HFFc6 (cell line): ENCODE data around the gene CALHM5. TPM values are rescaled to one million over a fixed set of nuclear protein-coding genes. Genes with fewer than 3 reads are reported as not detected.
A peak's percentile ranks its signal among the peaks of the same experiment; 100 is the strongest.

Experiments used
- DNase-seq: peaks from one replicate; pipeline ENCODE4 v3.0.0-alpha.2; 2018
- H3K27ac Mint-ChIP-seq: 2 replicates; pipeline ENCODE4 v1.8.0; 2020; ENCODE audit warnings: mild to moderate bottlenecking, mixed read lengths
- H3K27me3 Mint-ChIP-seq: 2 replicates; pipeline ENCODE4 v1.8.0; 2021; ENCODE audit warnings: mild to moderate bottlenecking, moderate library complexity, mixed read lengths; ENCODE audit not compliant: insufficient read depth
- H3K36me3 Mint-ChIP-seq: 2 replicates; pipeline ENCODE4 v1.8.0; 2021; ENCODE audit warnings: low read depth, mixed read lengths
- H3K4me1 Mint-ChIP-seq: 2 replicates; pipeline ENCODE4 v1.8.0; 2020; ENCODE audit warnings: low read depth, mixed read lengths
- H3K4me3 Mint-ChIP-seq: 2 replicates; pipeline ENCODE4 v1.8.0; 2020; ENCODE audit warnings: mild to moderate bottlenecking, moderate library complexity, mixed read lengths
- H3K9me3 Mint-ChIP-seq: 2 replicates; pipeline ENCODE4 v1.8.0; 2020; ENCODE audit warnings: mild to moderate bottlenecking, mixed read lengths
- CTCF ChIP-seq: fragments of 200-600 bp; sonication (generic); IDR thresholded peaks from 2 replicates; pipeline ENCODE4 v1.5.0; 2021; ENCODE audit warnings: antibody characterized with exemption, mild to moderate bottlenecking
- total RNA-seq, 6 experiments: library from RNA; stranded (reverse); fragmentation: NEBNext Ultra II Directional; extraction: Animal tissue kit (Norgen Biotek cat#: 25700); gene quantifications; 2 replicates in 1 of 6; 3 replicates in 5 of 6; pipeline ENCODE4 v1.2.3, GENCODE V29; 2021

Gene CALHM5
- total RNA-seq, 6 experiments from 2014 or later = 1.9 to 5.6 (median 4.5) TPM

DNA sequence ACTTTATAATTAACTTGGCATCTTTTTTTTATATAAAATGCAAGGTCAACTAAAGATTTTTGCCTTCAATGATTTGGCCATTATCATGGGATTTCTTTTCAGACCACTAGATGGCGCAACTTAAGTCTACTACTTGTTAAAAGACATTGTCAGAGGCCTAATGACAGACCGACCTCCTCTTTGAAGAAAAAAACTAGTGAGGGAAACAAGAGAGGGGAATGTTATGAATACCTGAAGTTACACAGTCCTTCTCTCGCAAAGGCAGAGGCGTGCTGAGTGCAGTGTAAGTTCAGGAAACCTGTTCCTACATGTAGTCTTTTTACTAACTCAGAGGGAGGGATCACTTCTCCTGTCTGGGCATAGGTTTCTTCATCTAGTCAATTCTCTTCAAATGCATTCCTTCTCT lies 24.8 kb downstream of the CALHM5 start:
- Mint-ChIP-seq H3K36me3 (no peaks in the 10 kb centered on the region), H3K4me1 (peaks cover 50% of the 10 kb centered on the region), H3K27ac (peak overlapping the region; percentile 54), H3K9me3 (no peaks in the 10 kb centered on the region), H3K27me3 (0 out of 2 replicates have a peak, but pooled peaks cover 3% of the 10 kb centered on the region), H3K4me3 (no peak overlapping the region)
- TF ChIP-seq CTCF = peak; percentile 90
- DNase-seq = peak; percentile 62

- TF ChIP-seq CTCF = no peak
- 0 out of 2 replicates have a peak, but pooled peaks cover 3% of the 10 kb centered on the region for H3K27me3 Mint-ChIP-seq
- H3K4me1 Mint-ChIP-seq = peaks cover 55% of the 10 kb centered on the region
- no peaks in the 10 kb centered on the region for H3K36me3 Mint-ChIP-seq
- no peak overlapping the region for H3K4me3 Mint-ChIP-seq
- no peak overlapping the region for H3K27ac Mint-ChIP-seq
- DNase-seq = no peak
- H3K9me3 Mint-ChIP-seq = no peaks in the 10 kb centered on the region
These were observed 31.0 kb downstream of the CALHM5 start for GRCh38 chr6:116542426-116542825.

GRCh38 chr6:116543149-116543548 lies 31.7 kb downstream of the CALHM5 start:
- peaks cover 49% of the 10 kb centered on the region for H3K4me1 Mint-ChIP-seq
- H3K4me3 Mint-ChIP-seq = no peak overlapping the region
- H3K27me3 Mint-ChIP-seq = 0 out of 2 replicates have a peak, but pooled peaks cover 3% of the 10 kb centered on the region
- H3K9me3 Mint-ChIP-seq = no peaks in the 10 kb centered on the region
- no peaks in the 10 kb centered on the region for H3K36me3 Mint-ChIP-seq
- H3K27ac Mint-ChIP-seq = no peak overlapping the region
- no peak for DNase-seq
- TF ChIP-seq CTCF = no peak

GRCh38 chr6:116545651-116546050 lies 34.2 kb downstream of the CALHM5 start, which contains the start of gene TRAPPC3L:
Gene TRAPPC3L, minus strand, starts transcription at chr6:116545684. Its CDS starts 170 bp downstream, at chr6:116545514.
- TF ChIP-seq CTCF = no peak
- Mint-ChIP-seq H3K9me3 (no peaks in the 10 kb centered on the region), H3K36me3 (no peaks in the 10 kb centered on the region), H3K27me3 (no peaks in the 10 kb centered on the region), H3K4me3 (peak within 1 kb of the TSS; percentile 80), H3K4me1 (peaks cover 42% of the 10 kb centered on the region), H3K27ac (peak within 1 kb of the TSS; percentile 75)
- DNase-seq = no peak

GRCh38 chr6:116547358-116547757 lies 35.9 kb downstream of the CALHM5 start:
- Mint-ChIP-seq H3K9me3 (no peaks in the 10 kb centered on the region), H3K4me3 (no peak overlapping the region), H3K27me3 (no peaks in the 10 kb centered on the region), H3K36me3 (no peaks in the 10 kb centered on the region), H3K27ac (no peak overlapping the region), H3K4me1 (peaks cover 39% of the 10 kb centered on the region)
- DNase-seq = no peak
- no peak for TF ChIP-seq CTCF

GRCh38 chr6:116550796-116551195 lies 39.4 kb downstream of the CALHM5 start:
- DNase-seq = no peak
- H3K4me3 Mint-ChIP-seq = no peak overlapping the region
- no peak overlapping the region for H3K27ac Mint-ChIP-seq
- no peaks in the 10 kb centered on the region for H3K9me3 Mint-ChIP-seq
- H3K4me1 Mint-ChIP-seq = peaks cover 19% of the 10 kb centered on the region
- no peak for TF ChIP-seq CTCF
- H3K36me3 Mint-ChIP-seq = no peaks in the 10 kb centered on the region
- H3K27me3 Mint-ChIP-seq = no peaks in the 10 kb centered on the region
